Astrocyte (in vitro differentiated cells and primary cell): ENCODE results near the gene NT5DC3. TPM values are rescaled to one million over a fixed set of nuclear protein-coding genes. Genes with fewer than 3 reads are reported as not detected.

Experiments
- DNase-seq: peaks from one replicate; pipeline ENCODE4 v3.0.0-alpha.2; 2010; ENCODE audit warnings: low read depth
- FAIRE-seq: peaks from 2 replicates; lab custom pipeline; 2011; peaks lifted over from hg19 to GRCh38; lab: Jason Lieb, UNC
- H2AFZ ChIP-seq: 2 replicates; pipeline ENCODE4 v1.6.0; 2012; ENCODE audit warnings: low read depth, low read length, inconsistent platforms
- H3K27ac ChIP-seq: 2 replicates; pipeline ENCODE4 v1.5.1; 2011; ENCODE audit warnings: low read depth, low read length, inconsistent platforms
- H3K27me3 ChIP-seq: 2 replicates; pipeline ENCODE4 v1.6.0; 2011; ENCODE audit warnings: low read length, inconsistent platforms; ENCODE audit not compliant: insufficient read depth
- H3K36me3 ChIP-seq: 2 replicates; pipeline ENCODE4 v1.5.1; 2011; ENCODE audit warnings: low read length, inconsistent platforms; ENCODE audit not compliant: insufficient read depth
- H3K4me1 ChIP-seq: 2 replicates; pipeline ENCODE4 v1.5.1; 2011; ENCODE audit warnings: low read length, inconsistent platforms; ENCODE audit not compliant: insufficient read depth
- H3K4me2 ChIP-seq: 2 replicates; pipeline ENCODE4 v1.6.0; 2012; ENCODE audit warnings: low read length, inconsistent platforms
- H3K4me3 ChIP-seq: 2 replicates; pipeline ENCODE4 v1.5.1; 2011; ENCODE audit warnings: low read depth, mild to moderate bottlenecking, low read length, inconsistent platforms; ENCODE audit not compliant: insufficient read depth
- H3K79me2 ChIP-seq: 2 replicates; pipeline ENCODE4 v1.6.0; 2012; ENCODE audit warnings: mild to moderate bottlenecking, low read length, inconsistent platforms; ENCODE audit not compliant: insufficient read depth
- H3K9ac ChIP-seq: 2 replicates; pipeline ENCODE4 v1.6.0; 2012; ENCODE audit warnings: mild to moderate bottlenecking, low read length, inconsistent platforms
- H3K9me3 ChIP-seq: 2 replicates; pipeline ENCODE4 v1.5.1; 2012; ENCODE audit warnings: low read depth, mild to moderate bottlenecking, low read length, inconsistent platforms; ENCODE audit not compliant: insufficient read depth
- H4K20me1 ChIP-seq: 2 replicates; pipeline ENCODE4 v1.6.0; 2012; ENCODE audit warnings: low read length, inconsistent platforms; ENCODE audit not compliant: insufficient read depth
- H3K27ac Mint-ChIP-seq: one replicate; pipeline ENCODE4 v1.8.0; 2021; ENCODE audit warnings: mild to moderate bottlenecking, mixed read lengths; ENCODE audit not compliant: unreplicated experiment
- H3K27me3 Mint-ChIP-seq: one replicate; pipeline ENCODE4 v1.8.0; 2021; ENCODE audit warnings: low read depth, mixed read lengths; ENCODE audit not compliant: unreplicated experiment
- H3K36me3 Mint-ChIP-seq: one replicate; pipeline ENCODE4 v1.8.0; 2021; ENCODE audit warnings: low read depth, mixed read lengths; ENCODE audit not compliant: unreplicated experiment
- H3K4me1 Mint-ChIP-seq: one replicate; pipeline ENCODE4 v1.8.0; 2021; ENCODE audit warnings: low read depth, mixed read lengths; ENCODE audit not compliant: unreplicated experiment
- H3K4me3 Mint-ChIP-seq: one replicate; pipeline ENCODE4 v1.8.0; 2021; ENCODE audit warnings: mild to moderate bottlenecking, moderate library complexity, mixed read lengths; ENCODE audit not compliant: unreplicated experiment
- H3K9me3 Mint-ChIP-seq: one replicate; pipeline ENCODE4 v1.8.0; 2021; ENCODE audit warnings: mild to moderate bottlenecking, mixed read lengths; ENCODE audit not compliant: unreplicated experiment
- CTCF ChIP-seq: IDR thresholded peaks from 2 replicates; pipeline ENCODE4 v1.5.1; 2011; ENCODE audit warnings: low read depth, mild to moderate bottlenecking, inconsistent platforms, low read length, moderate library complexity; ENCODE audit not compliant: insufficient read depth
- EZH2 ChIP-seq: IDR thresholded peaks from 2 replicates; pipeline ENCODE4 v1.6.1; 2012; ENCODE audit warnings: mild to moderate bottlenecking, low read length, inconsistent platforms; ENCODE audit not compliant: insufficient read depth
- total RNA-seq: library from RNA; stranded (reverse); gene quantifications from 2 replicates; pipeline ENCODE4 v1.2.1, GENCODE V29; 2021

The NT5DC3 gene
- total RNA-seq, 1 donor from 2014 or later: 13.6 TPM

GRCh38 chr12:103813426-103813825 lies 27.6 kb downstream of the NT5DC3 start:
- peaks cover 21% of the 10 kb centered on the region for H3K36me3 Mint-ChIP-seq
- H2AFZ ChIP-seq: no peak overlapping the region
- peaks cover 67% of the 10 kb centered on the region for H3K79me2 ChIP-seq
- DNase-seq (no peak), FAIRE-seq (no peak)
- no peaks in the 10 kb centered on the region for H3K9me3 Mint-ChIP-seq
- no peak overlapping the region for H3K4me3 Mint-ChIP-seq
- TF ChIP-seq EZH2 (no peak), CTCF (no peak)
- peaks cover 14% of the 10 kb centered on the region for H4K20me1 ChIP-seq
- peaks cover 7% of the 10 kb centered on the region for H3K4me1 ChIP-seq
- H3K27ac Mint-ChIP-seq: peak overlapping the region; percentile 5
- H3K27me3 ChIP-seq: no peaks in the 10 kb centered on the region
- peaks cover 17% of the 10 kb centered on the region for H3K36me3 ChIP-seq
- peaks cover 20% of the 10 kb centered on the region for H3K4me1 Mint-ChIP-seq
- H3K9me3 ChIP-seq: no peaks in the 10 kb centered on the region
- no peak overlapping the region for H3K27ac ChIP-seq
- H3K9ac ChIP-seq: no peak overlapping the region
- no peaks in the 10 kb centered on the region for H3K27me3 Mint-ChIP-seq
- no peak overlapping the region for H3K4me3 ChIP-seq
- no peak overlapping the region for H3K4me2 ChIP-seq

GRCh38 chr12:103812789-103813188 lies 28.2 kb downstream of the NT5DC3 start:
- Mint-ChIP-seq H3K27me3 (no peaks in the 10 kb centered on the region), H3K4me1 (peaks cover 20% of the 10 kb centered on the region), H3K36me3 (peaks cover 22% of the 10 kb centered on the region), H3K9me3 (no peaks in the 10 kb centered on the region), H3K4me3 (no peak overlapping the region), H3K27ac (no peak overlapping the region)
- TF ChIP-seq EZH2 (no peak), CTCF (no peak)
- peaks cover 17% of the 10 kb centered on the region for H3K36me3 ChIP-seq
- no peak for DNase-seq
- H2AFZ ChIP-seq: no peak overlapping the region
- peaks cover 11% of the 10 kb centered on the region for H4K20me1 ChIP-seq
- FAIRE-seq: no peak
- H3K4me2 ChIP-seq: no peak overlapping the region
- H3K9ac ChIP-seq: no peak overlapping the region
- no peaks in the 10 kb centered on the region for H3K9me3 ChIP-seq
- no peak overlapping the region for H3K27ac ChIP-seq
- H3K4me3 ChIP-seq: no peak overlapping the region
- H3K79me2 ChIP-seq: peaks cover 68% of the 10 kb centered on the region
- H3K4me1 ChIP-seq: peaks cover 7% of the 10 kb centered on the region
- H3K27me3 ChIP-seq: no peaks in the 10 kb centered on the region

- no peak overlapping the region for H2AFZ ChIP-seq
- H3K36me3 ChIP-seq: peaks cover 17% of the 10 kb centered on the region
- peaks cover 22% of the 10 kb centered on the region for H3K36me3 Mint-ChIP-seq
- H3K9me3 ChIP-seq: no peaks in the 10 kb centered on the region
- no peaks in the 10 kb centered on the region for H3K9me3 Mint-ChIP-seq
- peaks cover 68% of the 10 kb centered on the region for H3K79me2 ChIP-seq
- FAIRE-seq (no peak), DNase-seq (no peak)
- no peak overlapping the region for H3K27ac ChIP-seq
- no peak overlapping the region for H3K4me3 ChIP-seq
- peaks cover 16% of the 10 kb centered on the region for H3K4me1 ChIP-seq
- H3K27me3 ChIP-seq: no peaks in the 10 kb centered on the region
- no peak overlapping the region for H3K27ac Mint-ChIP-seq
- H3K4me3 Mint-ChIP-seq: no peak overlapping the region
- no peak overlapping the region for H3K9ac ChIP-seq
- H4K20me1 ChIP-seq: peaks cover 9% of the 10 kb centered on the region
- no peaks in the 10 kb centered on the region for H3K27me3 Mint-ChIP-seq
- H3K4me1 Mint-ChIP-seq: peaks cover 24% of the 10 kb centered on the region
- TF ChIP-seq EZH2: no peak
- H3K4me2 ChIP-seq: no peak overlapping the region
These were observed 29.2 kb downstream of the NT5DC3 start for GRCh38 chr12:103811791-103812190.
